Calu3 (cell line): ENCODE results near the gene PILRB. TPM values are rescaled to one million over a fixed set of nuclear protein-coding genes. Genes with fewer than 3 reads are reported as not detected.

Experiments used
- BruUV-seq: library from RNA; stranded (reverse); fragments of 400-500 nt; replicated peaks from 2 replicates; lab custom pipeline; 2021; lab: Mats Ljungman, UMichigan
- CTCF ChIA-PET: fragments of 300-600 bp; sonication (Branson Sonifier 250); formaldehyde crosslinking; loops from one replicate; lab custom pipeline; 2022; ENCODE audit warnings: antibody characterized with exemption; lab: Charles Lee
- DNase-seq: peaks from one replicate; pipeline ENCODE4 v3.0.0; 2022
- H3K27ac Mint-ChIP-seq: one replicate; pipeline ENCODE4 v1.8.0; 2022; ENCODE audit warnings: mixed read lengths; ENCODE audit not compliant: unreplicated experiment
- H3K27me3 Mint-ChIP-seq: one replicate; pipeline ENCODE4 v1.8.0; 2022; ENCODE audit warnings: mixed read lengths; ENCODE audit not compliant: unreplicated experiment
- H3K36me3 Mint-ChIP-seq: one replicate; pipeline ENCODE4 v1.8.0; 2022; ENCODE audit warnings: mild to moderate bottlenecking, moderate library complexity, mixed read lengths; ENCODE audit not compliant: insufficient read depth, unreplicated experiment
- H3K4me1 Mint-ChIP-seq: one replicate; pipeline ENCODE4 v1.8.0; 2022; ENCODE audit warnings: mild to moderate bottlenecking, low read depth, mixed read lengths; ENCODE audit not compliant: unreplicated experiment
- H3K4me3 Mint-ChIP-seq: one replicate; pipeline ENCODE4 v1.8.0; 2022; ENCODE audit warnings: mild to moderate bottlenecking, low read depth, moderate library complexity, mixed read lengths; ENCODE audit not compliant: unreplicated experiment
- H3K9me3 Mint-ChIP-seq: one replicate; pipeline ENCODE4 v1.8.0; 2022; ENCODE audit warnings: low read depth, mixed read lengths; ENCODE audit not compliant: unreplicated experiment
- intact Hi-C: fragments of 100-400 bp; cut with micrococcal nuclease; formaldehyde crosslinking; loops from one replicate; pipeline ENCODE4 v1.10.0; 2022; ENCODE audit not compliant: unreplicated experiment
- total RNA-seq: library from RNA; stranded (reverse); gene quantifications from 2 replicates; pipeline ENCODE4 v1.2.3, GENCODE V29; 2022
- TF ChIP-seq, protein P1 (sequence below): fragments of 200-600 bp; IDR thresholded peaks from one replicate; pipeline ENCODE4 v1.8.0; 2022; ENCODE audit warnings: antibody characterized with exemption; ENCODE audit not compliant: unreplicated experiment

PILRB gene
- total RNA-seq, 1 experiment from 2014 or later: 40.0 TPM

DNA sequence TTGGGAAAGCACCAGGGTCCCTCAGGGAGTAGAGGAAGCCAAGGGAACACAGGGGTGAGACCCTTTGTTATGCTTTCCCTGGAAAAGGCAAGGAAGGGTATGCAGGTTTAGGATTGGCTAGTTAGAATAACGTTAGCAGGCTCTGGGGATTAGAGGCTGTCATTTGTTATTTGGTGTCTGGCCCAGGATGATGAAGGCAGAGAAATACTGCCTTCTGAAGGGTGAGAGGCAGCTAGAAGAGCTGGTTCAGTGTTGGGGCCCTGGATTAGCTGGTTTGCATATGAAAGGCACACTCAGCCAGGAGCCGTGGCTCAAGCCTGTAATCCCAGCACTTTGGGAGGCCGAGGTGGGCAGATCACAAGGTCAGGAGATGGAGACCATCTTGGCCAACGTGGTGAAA lies 12.4 kb downstream of the PILRB start:
- Mint-ChIP-seq H3K4me1 (no peaks in the 10 kb centered on the region), H3K4me3 (no peak overlapping the region), H3K9me3 (no peaks in the 10 kb centered on the region), H3K36me3 (peaks cover 29% of the 10 kb centered on the region), H3K27me3 (no peaks in the 10 kb centered on the region), H3K27ac (no peak overlapping the region)
- BruUV-seq: no TSS peak
- TF ChIP-seq, protein P1, sequence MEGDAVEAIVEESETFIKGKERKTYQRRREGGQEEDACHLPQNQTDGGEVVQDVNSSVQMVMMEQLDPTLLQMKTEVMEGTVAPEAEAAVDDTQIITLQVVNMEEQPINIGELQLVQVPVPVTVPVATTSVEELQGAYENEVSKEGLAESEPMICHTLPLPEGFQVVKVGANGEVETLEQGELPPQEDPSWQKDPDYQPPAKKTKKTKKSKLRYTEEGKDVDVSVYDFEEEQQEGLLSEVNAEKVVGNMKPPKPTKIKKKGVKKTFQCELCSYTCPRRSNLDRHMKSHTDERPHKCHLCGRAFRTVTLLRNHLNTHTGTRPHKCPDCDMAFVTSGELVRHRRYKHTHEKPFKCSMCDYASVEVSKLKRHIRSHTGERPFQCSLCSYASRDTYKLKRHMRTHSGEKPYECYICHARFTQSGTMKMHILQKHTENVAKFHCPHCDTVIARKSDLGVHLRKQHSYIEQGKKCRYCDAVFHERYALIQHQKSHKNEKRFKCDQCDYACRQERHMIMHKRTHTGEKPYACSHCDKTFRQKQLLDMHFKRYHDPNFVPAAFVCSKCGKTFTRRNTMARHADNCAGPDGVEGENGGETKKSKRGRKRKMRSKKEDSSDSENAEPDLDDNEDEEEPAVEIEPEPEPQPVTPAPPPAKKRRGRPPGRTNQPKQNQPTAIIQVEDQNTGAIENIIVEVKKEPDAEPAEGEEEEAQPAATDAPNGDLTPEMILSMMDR: no peak
- CTCF ChIA-PET: no interaction called here
- DNase-seq: no peak
- intact Hi-C loops: no loop called here

DNA sequence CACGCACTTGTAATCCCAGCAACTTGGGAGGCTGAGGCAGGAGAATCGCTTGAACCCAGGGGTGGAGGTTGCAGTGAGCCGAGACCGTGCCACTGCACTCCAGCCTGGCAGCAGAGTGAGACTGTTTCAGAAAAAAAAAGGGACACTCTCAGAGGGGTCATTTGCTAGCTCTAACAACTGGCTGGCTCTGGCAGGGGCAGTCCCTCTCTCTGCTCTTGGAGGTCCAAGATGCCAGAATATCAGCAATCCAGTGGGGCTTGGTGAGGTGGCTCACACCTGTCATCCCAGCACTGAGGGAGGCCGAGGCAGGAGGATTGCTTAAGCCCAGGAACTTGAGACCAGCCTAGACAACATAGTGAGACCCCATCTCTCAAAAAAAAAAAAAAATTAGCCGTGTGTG lies 12.8 kb downstream of the PILRB start:
- Mint-ChIP-seq H3K27ac (no peak overlapping the region), H3K9me3 (no peaks in the 10 kb centered on the region), H3K4me1 (no peaks in the 10 kb centered on the region), H3K27me3 (no peaks in the 10 kb centered on the region), H3K36me3 (peaks cover 26% of the 10 kb centered on the region), H3K4me3 (no peak overlapping the region)
- TF ChIP-seq, protein P1: no peak
- BruUV-seq: no TSS peak
- CTCF ChIA-PET: no interaction called here
- no peak for DNase-seq
- intact Hi-C loops: no loop called here

DNA sequence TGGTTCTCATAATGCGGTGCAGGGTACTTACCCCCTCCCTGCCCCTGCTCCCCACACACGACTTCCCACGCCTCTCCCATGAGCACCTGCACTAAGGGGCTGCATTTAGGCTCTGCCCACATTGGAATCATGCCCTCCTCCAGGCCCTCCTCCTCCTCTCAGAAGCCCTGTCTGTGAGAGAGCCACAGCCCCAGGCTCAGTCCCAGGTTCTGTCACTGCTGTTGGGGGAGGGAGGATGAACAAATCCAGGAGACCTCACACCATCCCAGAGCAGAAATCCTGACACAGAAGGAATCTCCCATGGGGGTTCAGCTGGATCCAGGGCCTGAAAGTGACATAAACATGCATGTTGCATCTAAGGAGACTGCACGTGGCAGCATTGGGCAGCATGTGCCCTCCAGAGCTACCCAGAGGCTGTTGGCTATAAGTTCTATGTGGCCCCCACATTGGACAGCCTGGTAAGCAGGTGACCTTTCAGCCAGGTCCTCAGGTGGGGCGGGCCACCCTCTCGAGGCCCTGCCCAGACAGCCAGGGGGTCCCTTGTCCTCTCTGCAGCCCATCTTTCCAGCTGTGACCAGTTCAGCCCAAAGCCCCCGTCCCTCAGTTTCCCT lies 13.7 kb downstream of the PILRB start:
- CTCF ChIA-PET: interaction anchor here (0.6 kb wide), 1 partner anchor 203 kb away, joined by 3 read pairs; the partner anchor contains the start of gene GAL3ST4
- no peak overlapping the region for H3K27ac Mint-ChIP-seq
- peaks cover 17% of the 10 kb centered on the region for H3K36me3 Mint-ChIP-seq

DNA sequence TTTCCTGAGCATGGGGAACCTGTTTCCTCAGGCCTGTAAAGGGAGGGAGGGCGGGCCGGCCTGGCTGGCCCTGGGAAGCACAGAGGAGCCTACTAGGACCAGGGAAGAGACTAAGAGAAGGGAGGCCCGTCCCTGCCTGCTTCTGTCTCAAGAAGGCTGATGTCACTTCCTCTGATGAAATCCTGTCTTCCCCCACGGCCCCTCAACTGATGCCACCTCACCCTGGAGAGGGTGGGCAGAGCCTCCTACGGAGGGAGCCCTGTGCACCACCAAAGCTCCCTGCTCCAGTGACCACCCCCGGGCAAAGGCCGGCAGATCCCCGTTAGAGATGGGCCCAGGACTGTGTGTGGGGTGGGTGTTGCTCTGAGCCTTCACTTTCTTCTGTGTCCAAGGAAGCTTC lies 14.3 kb downstream of the PILRB start:
- Mint-ChIP-seq H3K4me3 (no peak overlapping the region), H3K9me3 (no peaks in the 10 kb centered on the region), H3K27me3 (no peaks in the 10 kb centered on the region), H3K36me3 (peaks cover 11% of the 10 kb centered on the region), H3K27ac (no peak overlapping the region), H3K4me1 (no peaks in the 10 kb centered on the region)
- CTCF ChIA-PET: interaction anchor here (0.6 kb wide), 1 partner anchor 204 kb away, joined by 3 read pairs; the partner anchor contains the start of gene GAL3ST4
- DNase-seq: no peak
- TF ChIP-seq, protein P1: no peak
- intact Hi-C loops: no loop called here
- no TSS peak for BruUV-seq

More for the DNA sequence above, 13.7 kb downstream of the PILRB start:
- TF ChIP-seq, protein P1: no peak
- Mint-ChIP-seq H3K27me3 (no peaks in the 10 kb centered on the region), H3K4me1 (no peaks in the 10 kb centered on the region), H3K9me3 (no peaks in the 10 kb centered on the region), H3K4me3 (no peak overlapping the region)
- DNase-seq: no peak
- BruUV-seq: no TSS peak
- intact Hi-C loops: no loop called here
